ENCODE results near the gene SYCE1L.
A peak's percentile ranks its signal among the peaks of the same experiment; 100 is the strongest.
"Not testable (repeated sequence)": the region's sequence is repeated elsewhere in the genome, so short reads cannot be mapped to it uniquely, and the experiment has no call there.

Gene SYCE1L

DNA sequence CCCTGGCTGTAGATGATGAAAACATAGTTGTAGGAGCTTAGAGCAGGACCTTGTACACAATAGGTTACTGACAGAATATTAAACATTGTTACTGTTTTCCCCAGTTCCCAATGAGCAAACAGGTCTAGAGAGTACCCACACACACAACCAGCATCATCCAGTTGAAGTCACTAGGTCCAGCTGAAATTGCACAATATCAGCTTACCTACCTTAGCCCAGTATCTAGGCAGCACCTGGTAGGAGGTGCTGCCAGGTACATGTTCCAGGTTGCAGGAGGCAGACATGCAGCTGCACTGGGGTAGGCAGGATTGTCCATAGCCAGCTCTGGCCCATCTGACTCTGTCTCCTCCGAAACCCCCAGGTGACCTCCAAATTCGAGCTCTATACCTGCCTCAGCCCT, 1.5 kb upstream of the SYCE1L start:
- DNase-seq (ENCODE audit: extremely low read depth in 1 of 2, low read depth in 1 of 2): no peak

GRCh38 chr16:77206533-77206932, 7.3 kb downstream of the SYCE1L start:
- no peak for DNase-seq (ENCODE audit: extremely low read depth in 1 of 2, low read depth in 1 of 2)

DNA sequence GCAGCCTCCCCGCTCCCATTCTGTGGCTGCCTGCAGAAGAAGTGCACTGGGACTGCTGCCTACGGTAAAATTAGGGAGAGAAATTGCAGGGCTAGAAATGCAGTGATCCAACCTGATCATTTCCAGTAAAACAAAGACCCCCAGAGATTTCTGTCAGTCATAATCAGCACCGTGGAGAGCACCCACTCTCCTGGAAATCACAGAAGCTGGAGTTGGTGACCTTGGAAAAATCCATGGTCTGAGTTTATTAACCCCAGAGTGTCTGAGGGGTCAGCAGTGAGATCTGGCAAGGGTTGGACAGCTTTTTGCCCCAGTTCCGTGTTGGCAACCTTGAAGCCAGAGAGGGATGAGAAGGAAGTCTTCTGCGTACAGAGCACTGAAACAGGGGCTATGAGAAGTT, 7.8 kb downstream of the SYCE1L start:
- DNase-seq (ENCODE audit: extremely low read depth in 1 of 2, low read depth in 1 of 2): no peak

GRCh38 chr16:77208382-77208781, 9.2 kb downstream of the SYCE1L start:
- DNase-seq (ENCODE audit: extremely low read depth in 1 of 2, low read depth in 1 of 2): no peak

GRCh38 chr16:77211880-77212740, 12.9 kb downstream of the SYCE1L start:
- peak; percentile 56 to 59 for DNase-seq (ENCODE audit: extremely low read depth in 1 of 2, low read depth in 1 of 2)

DNA sequence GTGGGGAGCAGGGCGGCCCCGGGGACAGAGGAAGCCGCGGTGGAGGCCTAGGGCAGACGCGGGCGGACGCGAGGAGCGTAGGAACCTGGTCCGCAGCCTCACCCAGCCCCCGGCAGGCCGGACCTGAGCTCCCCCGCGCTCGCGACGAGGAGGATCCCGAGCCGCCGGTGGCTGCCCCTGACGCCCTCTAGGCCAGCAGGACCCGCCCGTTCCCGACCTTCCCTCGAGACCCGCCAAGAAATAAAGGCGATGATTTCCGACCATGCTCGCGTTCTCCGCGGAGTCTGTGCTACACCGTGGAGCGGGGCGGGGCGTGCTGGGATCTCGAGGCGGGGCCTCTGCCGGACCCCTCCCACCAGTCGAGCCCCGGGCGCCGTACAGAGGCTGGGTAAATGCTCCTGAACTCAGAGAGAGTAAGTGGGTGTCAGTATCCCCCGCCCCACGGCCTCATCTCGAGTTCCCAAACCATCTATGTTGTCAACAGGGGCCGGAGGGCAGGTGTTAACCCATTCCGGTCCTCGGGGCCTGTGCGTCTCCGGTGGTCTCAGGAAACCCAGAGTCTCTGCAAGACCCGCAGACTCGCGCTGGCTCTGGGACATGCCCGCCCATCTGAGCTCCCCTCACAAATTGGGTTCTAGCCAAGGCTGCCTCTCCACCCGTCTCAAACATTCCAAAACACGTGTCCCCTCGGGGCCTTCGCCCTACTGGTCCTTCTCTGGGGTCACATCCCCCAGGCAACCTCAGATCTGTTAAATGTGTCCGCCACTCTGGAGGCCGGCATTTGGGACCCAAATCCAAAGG, 13.7 kb downstream of the SYCE1L start:
- DNase-seq (ENCODE audit: extremely low read depth in 1 of 2, low read depth in 1 of 2): peak in 1 of 2 donors; percentile 53

- DNase-seq (ENCODE audit: extremely low read depth in 1 of 2, low read depth in 1 of 2): no peak
Measured at GRCh38 chr16:77213542-77214106, 14.4 kb downstream of the SYCE1L start.

- no peak for DNase-seq (ENCODE audit: extremely low read depth in 1 of 2, low read depth in 1 of 2)
Measured at GRCh38 chr16:77214411-77215138, 15.4 kb downstream of the SYCE1L start.

DNA sequence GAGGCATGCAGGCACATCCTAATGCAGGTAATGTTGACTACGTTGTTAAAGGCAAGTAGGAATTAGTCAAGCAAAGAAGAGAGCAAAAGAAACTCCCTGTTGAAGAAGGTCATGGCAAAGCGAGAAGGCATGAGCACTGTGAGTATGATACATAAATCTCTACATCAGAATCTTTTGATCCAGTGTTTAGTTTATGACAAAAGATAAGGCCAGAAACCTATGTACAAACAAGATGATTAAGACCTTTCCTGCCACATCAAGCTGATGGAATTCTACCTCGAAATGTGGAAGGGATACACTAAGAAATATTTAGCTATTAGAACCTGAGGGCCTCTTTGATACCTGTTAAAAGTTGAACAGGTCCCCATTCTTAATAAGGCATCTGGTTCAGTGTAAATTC, 20.2 kb downstream of the SYCE1L start:
- no peak for DNase-seq (ENCODE audit: extremely low read depth in 1 of 2, low read depth in 1 of 2)

GRCh38 chr16:77220427-77220826, 21.2 kb downstream of the SYCE1L start:
- no peak for DNase-seq (ENCODE audit: extremely low read depth in 1 of 2, low read depth in 1 of 2)

DNA sequence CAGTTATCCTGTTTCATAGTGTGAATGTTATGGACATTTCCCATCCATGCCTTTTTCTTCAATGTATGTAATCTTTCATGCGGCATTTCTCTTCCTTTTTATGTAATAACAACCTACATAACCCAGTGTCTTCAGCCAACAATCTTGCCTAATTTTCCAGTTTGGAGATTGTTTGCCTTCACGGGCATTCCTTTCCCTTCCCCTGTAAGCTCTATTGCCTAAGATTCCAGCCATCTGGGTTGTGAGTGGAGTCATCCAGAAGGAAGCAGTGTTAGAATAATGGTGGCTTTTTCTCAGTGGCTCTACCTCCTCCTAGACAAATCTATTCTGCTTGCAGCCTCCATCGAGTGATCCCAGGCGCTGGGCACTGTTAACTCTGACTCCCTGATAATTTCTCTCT, 22.3 kb downstream of the SYCE1L start:
- no peak for DNase-seq (ENCODE audit: extremely low read depth in 1 of 2, low read depth in 1 of 2)

- no peak for DNase-seq (ENCODE audit: extremely low read depth in 1 of 2, low read depth in 1 of 2)
Measured at GRCh38 chr16:77223184-77223583, 24.0 kb downstream of the SYCE1L start.

- no peak for DNase-seq (ENCODE audit: extremely low read depth in 1 of 2, low read depth in 1 of 2)
Measured at GRCh38 chr16:77225182-77225581, 26.0 kb downstream of the SYCE1L start.

GRCh38 chr16:77227745-77228144, 28.5 kb downstream of the SYCE1L start:
- no peak for DNase-seq (ENCODE audit: extremely low read depth in 1 of 2, low read depth in 1 of 2)

- DNase-seq (ENCODE audit: extremely low read depth in 1 of 2, low read depth in 1 of 2): no peak
Measured at GRCh38 chr16:77231047-77231446, 31.8 kb downstream of the SYCE1L start.

GRCh38 chr16:77233799-77234519, 34.8 kb downstream of the SYCE1L start:
- no peak for DNase-seq (ENCODE audit: extremely low read depth in 1 of 2, low read depth in 1 of 2)

- DNase-seq (ENCODE audit: extremely low read depth in 1 of 2, low read depth in 1 of 2): no peak
Measured at GRCh38 chr16:77234611-77235010, 35.4 kb downstream of the SYCE1L start.

DNA sequence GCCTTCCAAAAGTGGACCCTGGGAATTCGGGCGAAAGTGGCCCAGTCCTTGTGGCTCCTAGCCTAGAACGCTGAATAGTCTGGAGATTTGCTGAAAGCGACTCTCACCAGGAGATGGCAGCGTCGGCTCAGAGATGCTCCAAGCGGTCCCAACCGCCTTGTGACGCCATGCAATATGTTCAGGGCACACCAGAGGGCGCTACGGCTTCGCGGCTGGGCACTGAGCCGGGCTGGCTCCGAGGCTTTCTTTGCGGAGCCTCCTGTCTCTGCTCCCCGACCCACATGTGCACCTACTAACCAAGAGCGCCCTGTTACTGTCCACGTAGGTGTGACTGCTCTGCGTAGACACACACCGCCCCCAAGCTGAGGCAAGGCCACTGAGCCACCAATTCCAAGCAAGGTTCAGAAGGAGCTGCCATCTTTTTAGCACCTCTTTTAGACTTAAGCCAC, 36.9 kb downstream of the SYCE1L start:
- peak; percentile 60 to 72 for DNase-seq (ENCODE audit: extremely low read depth in 1 of 2, low read depth in 1 of 2)

GRCh38 chr16:77238593-77238992, 39.4 kb downstream of the SYCE1L start:
- no peak for DNase-seq (ENCODE audit: extremely low read depth in 1 of 2, low read depth in 1 of 2)

- DNase-seq (ENCODE audit: extremely low read depth in 1 of 2, low read depth in 1 of 2): not testable (repeated sequence)
Measured at GRCh38 chr16:77242471-77242870, 43.3 kb downstream of the SYCE1L start.
